G401 (cell line): ENCODE results near the gene CAV3. TPM values are rescaled to one million over a fixed set of nuclear protein-coding genes. Genes with fewer than 3 reads are reported as not detected.
"Not testable (repeated sequence)": the region's sequence is repeated elsewhere in the genome, so short reads cannot be mapped to it uniquely, and the experiment has no call there.

Experiments used
- DNase-seq: peaks from one replicate; pipeline ENCODE4 v3.0.0-alpha.2; 2015; ENCODE audit warnings: low spot score
- in situ Hi-C: cut with HindIII; loops from 2 replicates; pipeline ENCODE4 v1.10.0; 2016; ENCODE audit warnings: low sequenced_read_pairs, mixed read lengths
- total RNA-seq: library from RNA; depleted of rRNA; stranded (reverse); fragments of >200 nt; shearing (Covaris generic); gene quantifications from 2 replicates; pipeline ENCODE4 v1.2.3, GENCODE V29; 2014; rRNA removed

Gene CAV3
- not detected in 2 replicates for total RNA-seq

DNA sequence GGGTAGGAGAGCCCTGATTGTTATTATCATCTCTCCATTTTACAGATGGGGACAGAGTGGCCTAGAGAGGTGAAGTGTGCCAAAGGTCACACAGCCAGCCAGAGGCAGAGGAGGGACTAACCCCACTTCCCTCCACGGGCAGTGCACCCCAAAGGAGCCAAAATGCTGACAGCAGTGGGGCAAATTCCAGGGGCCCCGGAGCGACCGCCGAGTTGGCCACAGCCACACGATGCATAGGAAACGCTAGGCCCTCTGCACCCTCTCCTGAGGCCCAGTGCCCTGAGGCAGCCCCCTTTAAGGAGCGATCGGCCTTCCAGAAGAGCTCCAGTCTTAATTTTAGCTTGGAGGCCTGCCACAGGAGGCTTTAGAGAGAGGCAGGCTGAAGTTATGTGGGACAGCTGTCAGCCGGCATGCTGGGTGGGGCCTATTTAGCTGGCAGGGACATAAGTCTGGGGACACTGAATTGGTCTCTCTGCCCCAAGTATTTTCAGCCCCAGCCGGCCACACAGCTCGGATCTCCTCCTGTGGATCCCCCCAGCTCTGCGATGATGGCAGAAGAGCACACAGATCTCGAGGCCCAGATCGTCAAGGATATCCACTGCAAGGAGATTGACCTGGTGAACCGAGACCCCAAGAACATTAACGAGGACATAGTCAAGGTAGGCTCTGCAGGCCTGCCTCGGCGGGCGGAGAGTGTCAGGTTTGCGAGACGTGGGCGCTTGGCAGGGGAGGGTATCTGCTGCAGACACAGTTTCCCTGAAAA lies at the start of gene CAV3:
Gene CAV3 (plus strand): TSS at position 471 of the 763 bp plus-strand sequence. CDS start 75 bp downstream, at position 546.
- no peak for DNase-seq
- in situ Hi-C loops, result no loop called here

GRCh38 chr3:8684992-8685391 lies 48.6 kb upstream of the CAV3 start:
- in situ Hi-C loops, DNase-seq: not testable (repeated sequence)

DNA sequence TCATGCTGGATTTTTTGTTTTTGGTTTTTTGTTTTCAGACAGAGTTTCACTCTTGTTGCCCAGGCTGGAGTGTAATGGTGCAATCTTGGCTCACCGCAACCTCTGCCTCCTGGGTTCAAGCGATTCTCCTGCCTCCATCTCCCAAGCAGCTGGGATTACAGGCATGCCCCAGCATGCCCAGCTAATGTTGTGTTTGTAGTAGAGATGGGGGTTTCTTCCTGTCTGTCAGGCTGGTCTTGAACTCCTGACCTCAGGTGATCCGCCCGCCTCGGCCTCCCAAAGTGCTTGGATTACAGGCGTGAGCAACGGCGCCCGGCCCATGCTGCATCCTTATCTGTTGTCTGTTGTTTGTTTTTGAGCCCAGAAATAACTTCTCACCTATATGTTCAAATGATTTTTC lies 42.3 kb upstream of the CAV3 start:
- DNase-seq, in situ Hi-C loops: not testable (repeated sequence)

DNA sequence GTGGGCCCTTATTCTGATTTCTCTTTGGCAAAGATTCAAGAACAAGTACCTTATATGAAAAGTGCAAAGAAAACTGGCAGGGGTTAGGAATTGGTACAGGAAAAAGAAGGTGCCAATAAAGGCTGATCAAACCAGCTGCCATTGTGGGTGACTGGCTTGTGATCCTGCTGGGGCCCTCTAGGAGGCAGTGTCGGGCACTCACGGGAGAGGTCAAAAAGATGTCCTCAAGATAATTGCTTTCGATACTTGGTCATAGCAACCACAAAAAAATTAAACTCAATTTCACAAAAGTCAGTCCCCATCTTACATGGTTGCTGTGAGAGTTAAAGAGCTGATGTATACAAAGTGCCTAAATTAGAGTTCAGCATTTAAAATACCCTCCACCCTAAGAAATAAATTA lies 31.0 kb upstream of the CAV3 start:
- no peak for DNase-seq

DNA sequence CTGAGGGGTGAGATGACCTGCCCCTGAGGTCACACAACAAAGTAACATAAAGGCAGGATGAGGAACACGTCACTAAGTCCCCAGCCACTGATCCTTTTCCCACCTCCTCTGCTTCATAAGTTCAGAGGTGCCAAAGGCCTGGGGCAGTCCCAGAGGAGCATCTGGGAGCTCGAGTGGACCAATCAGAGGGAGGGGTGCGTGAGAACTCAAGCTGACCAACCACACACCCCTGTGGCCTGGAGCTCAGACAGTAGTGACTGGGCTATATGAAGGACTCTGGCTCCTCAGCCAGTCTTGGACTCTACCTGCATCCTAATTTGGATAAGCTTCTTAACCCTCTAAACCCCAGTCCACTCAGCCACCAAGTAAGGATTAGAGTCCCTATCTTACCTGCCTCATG lies 28.0 kb upstream of the CAV3 start:
- no peak for DNase-seq
- in situ Hi-C loops, result no loop called here

More for the DNA sequence above, 31.0 kb upstream of the CAV3 start:
- in situ Hi-C loops, result no loop called here

DNA sequence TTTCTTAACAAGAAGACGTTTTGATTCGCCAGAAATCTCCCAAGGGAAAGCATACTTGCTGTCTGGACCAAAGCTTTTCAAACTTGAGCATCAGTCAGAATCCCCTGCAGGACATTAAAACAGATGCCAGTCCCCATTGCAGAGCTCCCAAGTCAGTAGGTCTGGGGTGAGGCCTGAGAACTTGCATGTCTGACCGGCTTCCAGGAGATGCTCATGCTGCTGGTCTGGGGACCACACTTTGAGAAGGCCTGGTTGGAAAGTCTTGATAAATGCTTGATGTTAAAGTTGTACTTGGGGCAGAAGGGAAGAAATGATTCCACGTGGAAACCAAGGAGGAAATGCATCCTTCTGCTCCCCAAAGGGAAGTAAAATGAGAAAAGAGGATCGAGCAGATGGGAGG lies 24.3 kb upstream of the CAV3 start:
- in situ Hi-C loops, result no loop called here
- DNase-seq, result no peak

- no peak for DNase-seq
- in situ Hi-C loops, result no loop called here
Measured at GRCh38 chr3:8709801-8710507, 23.6 kb upstream of the CAV3 start.

DNA sequence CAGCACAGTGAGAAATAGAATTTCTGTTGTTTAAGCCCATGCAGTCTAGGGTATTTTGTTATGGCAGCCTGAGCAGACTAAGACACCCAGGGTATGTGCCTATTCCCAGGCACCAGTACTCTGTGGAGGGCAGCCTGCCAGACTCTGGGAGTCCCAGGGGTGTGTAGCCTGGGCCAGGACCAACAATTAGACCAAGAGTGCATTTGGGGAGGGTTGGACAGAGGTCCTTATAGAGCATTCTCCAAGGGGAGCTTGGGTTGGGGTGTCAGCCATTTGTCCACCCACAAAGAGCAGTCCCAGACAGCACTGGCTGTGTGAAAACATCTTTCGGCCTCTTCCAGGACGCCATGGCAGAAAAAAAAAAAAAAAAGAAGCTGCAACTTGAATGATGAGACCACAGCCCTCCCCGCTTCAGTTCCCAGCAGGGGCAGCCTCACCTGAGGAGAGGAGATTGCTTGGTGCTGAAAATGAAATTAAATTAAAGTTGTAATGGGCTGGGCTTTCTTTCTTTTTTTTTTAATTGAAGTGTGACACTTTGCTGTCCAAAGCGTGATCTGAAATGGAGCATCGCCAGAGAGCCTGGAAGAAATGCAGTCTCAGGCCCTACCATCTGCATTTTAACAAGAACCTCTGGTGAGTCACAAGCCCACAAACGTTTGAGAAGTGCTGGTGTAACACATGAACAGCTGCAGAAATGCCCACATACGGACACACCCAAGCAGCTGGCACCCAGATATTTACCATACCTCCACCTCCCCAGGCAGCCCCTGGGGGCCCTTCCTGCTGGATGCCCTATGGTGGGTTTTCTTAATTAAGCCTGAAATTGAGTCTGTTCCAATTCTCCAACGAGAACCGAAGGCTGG lies 21.3 kb upstream of the CAV3 start:
- in situ Hi-C loops, result no loop called here

DNA sequence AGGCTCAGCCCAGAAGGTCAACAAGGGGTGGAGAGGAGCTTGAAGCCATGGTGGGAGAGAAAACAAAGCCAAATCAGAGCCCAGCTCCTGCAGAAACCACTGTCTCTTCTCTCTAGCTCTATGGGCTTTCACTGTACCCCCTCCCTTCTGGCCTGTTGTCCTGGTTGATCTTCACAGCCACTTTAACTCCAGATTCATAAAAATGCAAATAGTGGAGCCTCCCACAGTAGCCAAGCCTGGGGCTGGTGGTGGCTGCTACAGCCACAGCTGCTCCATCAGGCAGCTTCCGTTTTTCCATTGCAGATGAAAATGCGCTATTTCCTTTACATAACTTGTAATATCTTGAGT lies 20.7 kb upstream of the CAV3 start:
- DNase-seq, result no peak
- in situ Hi-C loops, result no loop called here

More for the DNA sequence above, 21.3 kb upstream of the CAV3 start:
- no peak for DNase-seq

- DNase-seq, result no peak
- in situ Hi-C loops, result no loop called here
Measured at GRCh38 chr3:8713901-8714759, 19.5 kb upstream of the CAV3 start.

GRCh38 chr3:8715757-8716156 lies 17.8 kb upstream of the CAV3 start:
- in situ Hi-C loops, DNase-seq: not testable (repeated sequence)

DNA sequence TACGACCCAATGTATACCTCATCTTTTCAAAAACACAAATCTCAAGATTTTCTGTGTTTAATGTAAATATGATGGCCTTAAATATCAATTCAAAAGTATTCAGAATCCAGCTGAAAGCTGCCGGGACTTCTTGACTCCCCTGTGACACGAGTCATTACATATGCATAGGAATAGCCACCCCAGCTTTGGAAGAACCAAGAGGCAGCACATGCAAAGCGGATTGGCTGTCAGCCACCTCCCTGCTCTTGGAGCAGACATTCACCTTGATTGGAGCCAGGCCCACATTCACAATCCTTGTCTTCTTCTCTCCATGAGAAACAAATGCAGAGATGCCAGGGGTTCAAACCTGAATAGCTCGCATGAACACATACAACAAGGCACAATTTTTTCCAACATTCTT lies 10.8 kb upstream of the CAV3 start:
- DNase-seq, result no peak
- in situ Hi-C loops, result no loop called here

GRCh38 chr3:8723612-8724011 lies 10.0 kb upstream of the CAV3 start:
- in situ Hi-C loops, result no loop called here
- DNase-seq, result no peak

- in situ Hi-C loops, result no loop called here
- DNase-seq, result no peak
Measured at GRCh38 chr3:8724108-8724752, 9.4 kb upstream of the CAV3 start.

- in situ Hi-C loops, result no loop called here
- DNase-seq, result no peak
Measured at GRCh38 chr3:8727605-8728512, 5.7 kb upstream of the CAV3 start.

- DNase-seq, result no peak
- in situ Hi-C loops, result no loop called here
Measured at GRCh38 chr3:8729479-8729878, 4.1 kb upstream of the CAV3 start.

- DNase-seq, result no peak
- in situ Hi-C loops, result no loop called here
Measured at GRCh38 chr3:8730656-8731055, 2.9 kb upstream of the CAV3 start.

- in situ Hi-C loops, result no loop called here
- no peak for DNase-seq
Measured at GRCh38 chr3:8732413-8732812, 1.2 kb upstream of the CAV3 start.
